C4-2B (cell line): Measurements from ENCODE around the gene TRPC3.

Source experiments
- ZFX ChIP-seq: fragments of 450-650 bp; IDR thresholded peaks from 2 replicates; pipeline ENCODE4 v1.6.1; 2017
- TF ChIP-seq, protein P1 (sequence below): fragments of 450-650 bp; conservative IDR thresholded peaks from 2 replicates; pipeline ENCODE4 v1.5.1; 2017; ENCODE audit warnings: mild to moderate bottlenecking

DNA sequence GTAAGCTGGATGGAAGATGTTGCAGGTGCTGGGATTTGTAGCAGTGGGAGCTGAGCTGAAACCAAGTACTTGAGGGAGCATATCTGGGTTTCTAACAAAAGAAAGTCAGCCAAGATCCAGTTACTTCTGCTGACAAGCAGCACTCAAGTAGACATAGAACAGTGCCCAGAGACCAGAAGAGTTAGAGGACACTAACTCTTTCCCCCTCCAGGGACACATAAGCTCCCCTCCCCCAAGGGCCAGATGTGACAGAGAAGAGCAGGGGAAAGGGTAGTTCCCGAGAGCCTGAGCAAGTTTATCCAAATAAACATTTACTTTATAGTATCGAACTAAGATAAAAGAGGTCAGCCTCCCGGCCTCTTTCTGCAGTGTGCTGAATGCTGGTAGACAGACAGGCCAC is 12.2 kb downstream of the TRPC3 start:
- TF ChIP-seq, protein P1, sequence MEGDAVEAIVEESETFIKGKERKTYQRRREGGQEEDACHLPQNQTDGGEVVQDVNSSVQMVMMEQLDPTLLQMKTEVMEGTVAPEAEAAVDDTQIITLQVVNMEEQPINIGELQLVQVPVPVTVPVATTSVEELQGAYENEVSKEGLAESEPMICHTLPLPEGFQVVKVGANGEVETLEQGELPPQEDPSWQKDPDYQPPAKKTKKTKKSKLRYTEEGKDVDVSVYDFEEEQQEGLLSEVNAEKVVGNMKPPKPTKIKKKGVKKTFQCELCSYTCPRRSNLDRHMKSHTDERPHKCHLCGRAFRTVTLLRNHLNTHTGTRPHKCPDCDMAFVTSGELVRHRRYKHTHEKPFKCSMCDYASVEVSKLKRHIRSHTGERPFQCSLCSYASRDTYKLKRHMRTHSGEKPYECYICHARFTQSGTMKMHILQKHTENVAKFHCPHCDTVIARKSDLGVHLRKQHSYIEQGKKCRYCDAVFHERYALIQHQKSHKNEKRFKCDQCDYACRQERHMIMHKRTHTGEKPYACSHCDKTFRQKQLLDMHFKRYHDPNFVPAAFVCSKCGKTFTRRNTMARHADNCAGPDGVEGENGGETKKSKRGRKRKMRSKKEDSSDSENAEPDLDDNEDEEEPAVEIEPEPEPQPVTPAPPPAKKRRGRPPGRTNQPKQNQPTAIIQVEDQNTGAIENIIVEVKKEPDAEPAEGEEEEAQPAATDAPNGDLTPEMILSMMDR = no peak
- no peak for TF ChIP-seq ZFX
